ENCODE measurements around the gene CCDC192. TPM values are rescaled to one million over a fixed set of nuclear protein-coding genes. Genes with fewer than 3 reads are reported as not detected.

CCDC192 gene
- polyA plus RNA-seq, 1 donor from 2014 or later, result not detected

- Histone ChIP-seq H3K27me3 (ENCODE audit: insufficient read depth, low read depth, low read length) (no peaks in the 10 kb centered on the region), H3K4me2 (ENCODE audit: low read length) (no peak overlapping the region), H3K79me2 (replicated peaks; ENCODE audit: insufficient read depth, low read length) (no peaks in the 10 kb centered on the region)
These were observed 232.2 kb downstream of the CCDC192 start for GRCh38 chr5:127935398-127935797.

GRCh38 chr5:127936439-127936972 lies 233.3 kb downstream of the CCDC192 start:
- H4K20me1 ChIP-seq (ENCODE audit: insufficient read depth), result no peaks in the 10 kb centered on the region
- H3K36me3 ChIP-seq (ENCODE audit: insufficient read depth, low read length), result no peaks in the 10 kb centered on the region
- H3K27ac ChIP-seq (ENCODE audit: low read length), result no peak overlapping the region
- no peak overlapping the region for H3K4me3 ChIP-seq (ENCODE audit: low read length)
- H2AFZ ChIP-seq (ENCODE audit: low read depth, low read length), result no peak overlapping the region
- H3K4me2 ChIP-seq (ENCODE audit: low read length), result no peak overlapping the region
- no peak overlapping the region for H3K9ac ChIP-seq (ENCODE audit: low read length)
- H3F3A ChIP-seq (ENCODE audit: insufficient read depth, low read length, poor library complexity, severe bottlenecking), result no peaks in the 10 kb centered on the region
- H3K27me3 ChIP-seq (ENCODE audit: insufficient read depth, low read depth, low read length), result no peaks in the 10 kb centered on the region
- no peaks in the 10 kb centered on the region for H3K9me2 ChIP-seq (ENCODE audit: insufficient read depth, low read length)
- H3K9me3 ChIP-seq (ENCODE audit: low read length), result no peaks in the 10 kb centered on the region
- H3K79me2 ChIP-seq (replicated peaks; ENCODE audit: insufficient read depth, low read length), result no peaks in the 10 kb centered on the region
- TF ChIP-seq EZH2 (IDR thresholded peaks at IDR 0.05; ENCODE audit: borderline replicate concordance, insufficient read depth, low read length, poor library complexity, severe bottlenecking) (no peak), TAF1 (IDR thresholded peaks at IDR 0.05; ENCODE audit: low read depth) (no peak), EP300 (conservative IDR thresholded peaks at IDR 0.05; ENCODE audit: poor library complexity, severe bottlenecking) (no peak), REST (IDR thresholded peaks at IDR 0.05; ENCODE audit: borderline replicate concordance) (no peak), SMC3 (conservative IDR thresholded peaks at IDR 0.05; ENCODE audit: poor library complexity) (no peak), POLR2AphosphoS5 (IDR thresholded peaks at IDR 0.05) (no peak), MXI1 (conservative IDR thresholded peaks at IDR 0.05; ENCODE audit: poor library complexity, severe bottlenecking) (no peak)

More at GRCh38 chr5:127935398-127935797, 232.2 kb downstream of the CCDC192 start:
- Histone ChIP-seq H3K9ac (ENCODE audit: low read length) (no peak overlapping the region), H3K9me2 (ENCODE audit: insufficient read depth, low read length) (no peaks in the 10 kb centered on the region), H3K9me3 (ENCODE audit: low read length) (no peaks in the 10 kb centered on the region), H2AFZ (ENCODE audit: low read depth, low read length) (no peak overlapping the region), H3F3A (ENCODE audit: insufficient read depth, low read length, poor library complexity, severe bottlenecking) (no peaks in the 10 kb centered on the region), H3K27ac (ENCODE audit: low read length) (no peak overlapping the region), H3K36me3 (ENCODE audit: insufficient read depth, low read length) (no peaks in the 10 kb centered on the region), H3K4me3 (ENCODE audit: low read length) (no peak overlapping the region), H4K20me1 (ENCODE audit: insufficient read depth) (no peaks in the 10 kb centered on the region)
- TF ChIP-seq RAD21 (conservative IDR thresholded peaks at IDR 0.05) (no peak), CTCF (IDR thresholded peaks at IDR 0.05; ENCODE audit: poor library complexity, severe bottlenecking) (no peak), MXI1 (conservative IDR thresholded peaks at IDR 0.05; ENCODE audit: poor library complexity, severe bottlenecking) (no peak), REST (IDR thresholded peaks at IDR 0.05; ENCODE audit: borderline replicate concordance) (no peak), SMC3 (conservative IDR thresholded peaks at IDR 0.05; ENCODE audit: poor library complexity) (no peak), EZH2 (IDR thresholded peaks at IDR 0.05; ENCODE audit: borderline replicate concordance, insufficient read depth, low read length, poor library complexity, severe bottlenecking) (no peak), EP300 (conservative IDR thresholded peaks at IDR 0.05; ENCODE audit: poor library complexity, severe bottlenecking) (no peak), TAF1 (IDR thresholded peaks at IDR 0.05; ENCODE audit: low read depth) (no peak), POLR2AphosphoS5 (IDR thresholded peaks at IDR 0.05) (no peak)

Measured in neural cell (in vitro differentiated cells).